OCI-LY7 (cell line): Measurements from ENCODE around the gene LRRC10B. TPM values are rescaled to one million over a fixed set of nuclear protein-coding genes. Genes with fewer than 3 reads are reported as not detected.

ENCODE experiments used
- BruUV-seq: library from RNA; stranded (reverse); fragments of 400-500 nt; replicated peaks from 2 replicates; lab custom pipeline; 2021; lab: Mats Ljungman, UMichigan
- CTCF ChIA-PET: fragments of 300-600 bp; sonication (Branson Sonifier 250); formaldehyde crosslinking; loops from one replicate; lab custom pipeline; 2022; ENCODE audit warnings: antibody characterized with exemption; ENCODE audit not compliant: unreplicated experiment; lab: Charles Lee
- POLR2A ChIA-PET: fragments of 300-600 bp; sonication (Branson Sonifier 250); formaldehyde crosslinking; loops from one replicate; lab custom pipeline; 2022; ENCODE audit warnings: antibody characterized with exemption; lab: Charles Lee
- DNase-seq: peaks from one replicate; pipeline ENCODE4 v3.0.0-alpha.2; 2015; ENCODE audit warnings: low spot score
- H2AFZ ChIP-seq: fragments of 200-600 bp; sonication (generic), shearing (Covaris generic); 2 replicates; pipeline ENCODE4 v1.6.1; 2014; ENCODE audit warnings: mild to moderate bottlenecking, antibody characterized with exemption, low read length, moderate library complexity
- H3K27ac ChIP-seq: fragments of 200-600 bp; sonication (generic); 2 replicates; pipeline ENCODE4 v1.5.1; 2014; ENCODE audit warnings: mixed run types, low read depth, mild to moderate bottlenecking, moderate library complexity, low read length, inconsistent platforms; ENCODE audit not compliant: poor library complexity, severe bottlenecking
- H3K36me3 ChIP-seq: fragments of 200-600 bp; sonication (generic); 2 replicates; pipeline ENCODE4 v1.6.1; 2014; ENCODE audit warnings: mild to moderate bottlenecking, antibody characterized with exemption, low read length, moderate library complexity, mixed read lengths; ENCODE audit not compliant: insufficient read depth
- H3K4me1 ChIP-seq: fragments of 200-600 bp; sonication (generic); 2 replicates; pipeline ENCODE4 v1.5.1; 2014; ENCODE audit warnings: mild to moderate bottlenecking, low read length; ENCODE audit not compliant: insufficient read depth, poor library complexity, severe bottlenecking
- H3K4me2 ChIP-seq: fragments of 200-600 bp; sonication (generic); 2 replicates; pipeline ENCODE4 v1.6.1; 2014; ENCODE audit warnings: mild to moderate bottlenecking, low read length
- H3K4me3 ChIP-seq: fragments of 200-600 bp; sonication (generic); 2 replicates; pipeline ENCODE4 v1.5.1; 2014; ENCODE audit warnings: mild to moderate bottlenecking, low read depth, low read length; ENCODE audit not compliant: poor library complexity, severe bottlenecking
- H3K79me2 ChIP-seq: fragments of 200-600 bp; sonication (generic); 2 replicates; pipeline ENCODE4 v1.6.1; 2016; ENCODE audit warnings: low read depth, mild to moderate bottlenecking, low read length, moderate library complexity, mixed read lengths; ENCODE audit not compliant: insufficient read depth
- H3K9me2 ChIP-seq: fragments of 200-600 bp; sonication (generic); 2 replicates; pipeline ENCODE4 v1.6.1; 2016; ENCODE audit warnings: mild to moderate bottlenecking, low read length, mixed read lengths; ENCODE audit not compliant: insufficient read depth
- H3K9me3 ChIP-seq: fragments of 200-600 bp; sonication (generic); 2 replicates; pipeline ENCODE4 v1.6.1; 2014; ENCODE audit warnings: mild to moderate bottlenecking, mixed run types, low read length, mixed read lengths
- H4K20me1 ChIP-seq: fragments of 200-600 bp; sonication (generic); 2 replicates; pipeline ENCODE4 v1.6.1; 2014; ENCODE audit warnings: mild to moderate bottlenecking, antibody characterized with exemption, low read length, moderate library complexity, mixed read lengths; ENCODE audit not compliant: insufficient read depth
- EZH2phosphoT487 ChIP-seq: fragments of 200-600 bp; sonication (generic); IDR thresholded peaks from 2 replicates; pipeline ENCODE4 v1.6.1; 2018; ENCODE audit warnings: low read depth, borderline replicate concordance, mild to moderate bottlenecking, mixed run types, antibody characterized with exemption, low read length, moderate library complexity, mixed read lengths
- intact Hi-C: fragments of 100-400 bp; cut with micrococcal nuclease; formaldehyde crosslinking; loops from one replicate; pipeline ENCODE4 v1.10.0; 2022; ENCODE audit not compliant: unreplicated experiment
- total RNA-seq, 2 experiments: library from RNA; depleted of rRNA in 1 of 2; stranded (reverse); fragments of >200 nt in 1 of 2; shearing (Covaris generic) in 1 of 2; gene quantifications; 2 replicates each; pipeline ENCODE4 v1.2.3, GENCODE V29; 2014 to 2022
- TF ChIP-seq, protein P1 (sequence below): fragments of 200-600 bp; sonication (generic); conservative IDR thresholded peaks from 2 replicates; pipeline ENCODE4 v1.5.1; 2014; ENCODE audit warnings: mild to moderate bottlenecking, antibody characterized with exemption, low read length, moderate library complexity, mixed read lengths

Gene LRRC10B
- total RNA-seq, 2 experiments from 2014 or later = not detected

DNA sequence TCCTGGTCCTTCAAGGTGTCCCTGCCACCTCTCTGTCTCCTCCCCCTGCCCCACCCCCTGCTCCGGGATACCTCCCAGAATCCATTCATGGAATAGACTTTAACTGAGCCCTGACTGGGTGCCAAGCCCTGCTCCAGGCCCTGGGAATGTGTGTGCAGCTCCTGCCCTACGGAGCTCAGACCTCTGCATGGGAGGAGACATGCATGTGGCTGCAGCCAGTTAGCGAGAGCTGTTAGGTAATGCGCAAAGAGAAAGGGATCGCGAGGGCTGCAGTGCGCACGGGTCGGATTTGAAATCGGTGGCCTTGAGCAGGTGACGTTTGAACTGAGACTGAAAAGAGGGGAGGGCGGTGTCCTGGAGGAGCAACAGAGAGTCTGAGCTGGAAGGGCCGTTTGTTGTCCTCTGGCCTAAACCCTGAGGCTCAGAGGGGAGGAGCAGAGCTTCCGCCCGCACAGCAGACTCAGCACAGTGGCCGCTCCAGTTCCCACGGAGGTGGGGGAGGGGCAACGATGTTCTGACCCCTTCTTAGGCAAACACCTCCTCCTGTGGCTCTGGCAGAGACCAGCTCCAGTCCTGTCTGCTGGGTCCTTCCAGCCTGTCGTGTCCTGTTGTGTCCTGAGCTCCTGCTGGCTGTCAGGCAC lies 19.8 kb upstream of the LRRC10B start:
- Histone ChIP-seq H3K4me3 (no peak overlapping the region), H4K20me1 (no peaks in the 10 kb centered on the region), H3K79me2 (no peaks in the 10 kb centered on the region), H3K4me1 (no peaks in the 10 kb centered on the region), H2AFZ (no peak overlapping the region), H3K27ac (no peak overlapping the region), H3K36me3 (no peaks in the 10 kb centered on the region), H3K9me2 (no peaks in the 10 kb centered on the region), H3K4me2 (no peak overlapping the region), H3K9me3 (no peaks in the 10 kb centered on the region)
- ChIA-PET POLR2A (no interaction called here), CTCF (no interaction called here)
- BruUV-seq = no TSS peak
- DNase-seq = no peak
- intact Hi-C loops = no loop called here
- TF ChIP-seq, protein P1, sequence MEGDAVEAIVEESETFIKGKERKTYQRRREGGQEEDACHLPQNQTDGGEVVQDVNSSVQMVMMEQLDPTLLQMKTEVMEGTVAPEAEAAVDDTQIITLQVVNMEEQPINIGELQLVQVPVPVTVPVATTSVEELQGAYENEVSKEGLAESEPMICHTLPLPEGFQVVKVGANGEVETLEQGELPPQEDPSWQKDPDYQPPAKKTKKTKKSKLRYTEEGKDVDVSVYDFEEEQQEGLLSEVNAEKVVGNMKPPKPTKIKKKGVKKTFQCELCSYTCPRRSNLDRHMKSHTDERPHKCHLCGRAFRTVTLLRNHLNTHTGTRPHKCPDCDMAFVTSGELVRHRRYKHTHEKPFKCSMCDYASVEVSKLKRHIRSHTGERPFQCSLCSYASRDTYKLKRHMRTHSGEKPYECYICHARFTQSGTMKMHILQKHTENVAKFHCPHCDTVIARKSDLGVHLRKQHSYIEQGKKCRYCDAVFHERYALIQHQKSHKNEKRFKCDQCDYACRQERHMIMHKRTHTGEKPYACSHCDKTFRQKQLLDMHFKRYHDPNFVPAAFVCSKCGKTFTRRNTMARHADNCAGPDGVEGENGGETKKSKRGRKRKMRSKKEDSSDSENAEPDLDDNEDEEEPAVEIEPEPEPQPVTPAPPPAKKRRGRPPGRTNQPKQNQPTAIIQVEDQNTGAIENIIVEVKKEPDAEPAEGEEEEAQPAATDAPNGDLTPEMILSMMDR = no peak
- no peak for TF ChIP-seq EZH2phosphoT487

DNA sequence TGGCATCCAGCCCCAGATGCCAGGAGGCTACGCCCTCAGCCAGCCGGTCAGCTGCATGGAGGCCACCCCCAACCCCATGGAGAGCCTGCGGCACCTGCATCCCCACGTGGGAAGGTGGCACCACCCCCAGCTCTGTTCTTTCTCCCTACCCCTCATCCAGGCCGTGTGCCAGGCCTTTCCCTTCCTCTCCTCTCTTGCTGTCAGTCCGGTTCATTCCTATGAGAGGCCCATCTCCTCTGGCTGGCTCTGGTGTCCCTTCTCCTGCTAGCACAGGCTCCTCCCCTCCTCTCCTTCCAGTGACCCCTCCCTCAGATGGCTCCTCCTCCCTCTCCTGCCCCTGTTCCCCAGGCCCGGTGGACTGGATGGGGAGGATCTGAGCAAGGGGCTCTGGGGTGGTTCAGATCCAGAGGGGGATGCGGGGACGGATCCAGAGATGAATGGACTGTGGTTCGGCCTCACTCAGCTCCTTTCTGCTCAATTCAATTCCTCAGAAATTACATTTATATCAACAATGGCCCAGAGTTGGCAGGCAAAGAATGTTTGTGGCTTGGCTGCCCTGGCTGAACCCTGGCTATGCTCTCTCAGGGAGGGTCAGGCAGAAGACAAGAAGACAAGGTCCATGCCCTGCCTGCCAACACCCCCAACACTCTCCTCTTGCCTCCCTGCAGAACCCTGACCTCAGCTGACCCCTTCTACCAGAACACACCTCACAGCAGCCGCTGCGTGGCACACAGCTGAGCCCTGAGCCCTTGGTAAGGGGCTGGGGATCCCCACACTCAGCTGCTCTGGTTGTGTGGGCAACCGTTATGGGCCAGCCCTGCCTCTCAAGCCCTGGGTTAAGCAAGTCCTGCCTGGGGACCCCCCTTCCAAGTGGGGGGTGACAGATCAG lies 18.5 kb upstream of the LRRC10B start:
- no peak for TF ChIP-seq EZH2phosphoT487
- TF ChIP-seq, protein P1 = no peak
- no TSS peak for BruUV-seq
- intact Hi-C loops = no loop called here
- H2AFZ ChIP-seq = no peak overlapping the region
- POLR2A ChIA-PET = no interaction called here
- no peaks in the 10 kb centered on the region for H3K9me2 ChIP-seq
- DNase-seq = no peak
- H3K4me3 ChIP-seq = no peak overlapping the region
- no peaks in the 10 kb centered on the region for H4K20me1 ChIP-seq
- no peaks in the 10 kb centered on the region for H3K79me2 ChIP-seq
- no peaks in the 10 kb centered on the region for H3K36me3 ChIP-seq
- CTCF ChIA-PET = no interaction called here
- no peaks in the 10 kb centered on the region for H3K4me1 ChIP-seq
- H3K27ac ChIP-seq = no peak overlapping the region
- no peak overlapping the region for H3K4me2 ChIP-seq
- no peaks in the 10 kb centered on the region for H3K9me3 ChIP-seq
